GM23338 (cell line): ENCODE results near the gene CCNY. TPM values are rescaled to one million over a fixed set of nuclear protein-coding genes. Genes with fewer than 3 reads are reported as not detected.

Source experiments
- ATAC-seq: fragments of 200-7000 bp; cut with Tn5 transposase; 3 replicates; pipeline ENCODE4 v1.9.1; 2020
- DNase-seq: peaks from one replicate; pipeline ENCODE4 v3.0.0-alpha.2; 2015; ENCODE audit warnings: low spot score
- H2AFZ ChIP-seq: fragments of 200-600 bp; sonication (generic); 2 replicates; pipeline ENCODE4 v1.8.0; 2016; ENCODE audit warnings: antibody characterized with exemption, mild to moderate bottlenecking, moderate library complexity
- H3F3A ChIP-seq: fragments of 200-600 bp; sonication (generic); replicated peaks from 2 replicates; pipeline ENCODE4 v1.8.0; 2017; ENCODE audit warnings: antibody characterized with exemption, mixed run types, low read depth
- H3K27ac ChIP-seq: fragments of 200-600 bp; sonication (generic); 2 replicates; pipeline ENCODE4 v1.6.1; 2016; ENCODE audit warnings: low read depth
- H3K27me3 ChIP-seq: fragments of 200-600 bp; sonication (generic); 2 replicates; pipeline ENCODE4 v1.8.0; 2016; ENCODE audit warnings: mild to moderate bottlenecking, mixed run types, moderate library complexity; ENCODE audit not compliant: insufficient read depth
- H3K36me3 ChIP-seq: fragments of 200-600 bp; sonication (generic); 2 replicates; pipeline ENCODE4 v1.8.0; 2016; ENCODE audit warnings: mild to moderate bottlenecking; ENCODE audit not compliant: insufficient read depth
- H3K4me1 ChIP-seq: fragments of 200-600 bp; sonication (generic); 2 replicates; pipeline ENCODE4 v1.8.0; 2016; ENCODE audit warnings: mild to moderate bottlenecking, moderate library complexity; ENCODE audit not compliant: insufficient read depth
- H3K4me2 ChIP-seq: fragments of 200-600 bp; sonication (generic); 2 replicates; pipeline ENCODE4 v1.7.1; 2017; ENCODE audit warnings: mixed run types
- H3K4me3 ChIP-seq: fragments of 200-600 bp; sonication (generic); 2 replicates; pipeline ENCODE4 v1.6.1; 2016; ENCODE audit warnings: mixed run types
- H3K79me2 ChIP-seq: fragments of 200-600 bp; sonication (generic); replicated peaks from 2 replicates; pipeline ENCODE4 v1.8.0; 2017; ENCODE audit warnings: mild to moderate bottlenecking; ENCODE audit not compliant: insufficient read depth
- H3K9me2 ChIP-seq: fragments of 200-600 bp; sonication (generic); 2 replicates; pipeline ENCODE4 v1.8.0; 2017; ENCODE audit not compliant: insufficient read depth
- H4K20me1 ChIP-seq: fragments of 200-600 bp; sonication (generic); replicated peaks from 2 replicates; pipeline ENCODE4 v1.8.0; 2017; ENCODE audit warnings: mild to moderate bottlenecking; ENCODE audit not compliant: insufficient read depth
- H3K27ac Mint-ChIP-seq: 2 replicates; pipeline ENCODE4 v1.8.0; 2020; ENCODE audit warnings: inconsistent platforms, mild to moderate bottlenecking, moderate library complexity, mixed read lengths
- H3K27me3 Mint-ChIP-seq: 3 replicates; pipeline ENCODE4 v1.8.0; 2022; ENCODE audit warnings: low read depth, mild to moderate bottlenecking, moderate library complexity, mixed read lengths, inconsistent platforms; ENCODE audit not compliant: insufficient read depth, poor library complexity
- H3K36me3 Mint-ChIP-seq: 3 replicates; pipeline ENCODE4 v1.8.0; 2021; ENCODE audit warnings: low read depth, mild to moderate bottlenecking, inconsistent platforms, moderate library complexity, mixed read lengths
- H3K4me1 Mint-ChIP-seq: 3 replicates; pipeline ENCODE4 v1.8.0; 2020; ENCODE audit warnings: mild to moderate bottlenecking, inconsistent platforms, mixed read lengths
- H3K4me3 Mint-ChIP-seq: 3 replicates; pipeline ENCODE4 v1.8.0; 2021; ENCODE audit warnings: moderate library complexity, mild to moderate bottlenecking, inconsistent platforms, mixed read lengths
- H3K9me3 Mint-ChIP-seq: 3 replicates; pipeline ENCODE4 v1.8.0; 2020; ENCODE audit warnings: moderate library complexity, mild to moderate bottlenecking, inconsistent platforms, mixed read lengths
- EZH2 ChIP-seq: fragments of 200-600 bp; sonication (generic); IDR thresholded peaks from one replicate; pipeline ENCODE4 v1.8.0; 2017; ENCODE audit warnings: antibody characterized with exemption, mild to moderate bottlenecking, low read depth; ENCODE audit not compliant: unreplicated experiment
- EZH2phosphoT487 ChIP-seq: fragments of 200-600 bp; sonication (generic); IDR thresholded peaks from one replicate; pipeline ENCODE4 v1.8.1; 2018; ENCODE audit warnings: antibody characterized with exemption; ENCODE audit not compliant: unreplicated experiment
- NANOG ChIP-seq: IDR thresholded peaks from 2 replicates; pipeline ENCODE4 v1.6.1; 2016; ENCODE audit warnings: antibody characterized with exemption, borderline replicate concordance
- polyA plus RNA-seq: library from polyadenylated mRNA; unstranded; fragments of >200 nt; fragmentation: Nextera tagmentation; extraction: Ambion mirVana; gene quantifications from 2 replicates; pipeline ENCODE4 v1.2.1, GENCODE V29; 2016
- total RNA-seq: library from RNA; depleted of rRNA; stranded (reverse); fragments of >200 nt; shearing (Covaris generic); gene quantifications from 2 replicates; pipeline ENCODE4 v1.2.3, GENCODE V29; 2014
- TF ChIP-seq, protein P1 (sequence below): fragments of 250-450 bp; sonication (Bioruptor Pico); IDR thresholded peaks from 2 replicates; pipeline ENCODE4 v1.5.0; 2020; ENCODE audit warnings: mild to moderate bottlenecking, moderate library complexity
- TF ChIP-seq, protein P2 (sequence below): IDR thresholded peaks from 2 replicates; pipeline ENCODE4 v1.6.1; 2016; ENCODE audit warnings: antibody characterized with exemption
- TF ChIP-seq, protein P3 (sequence below), 2 experiments: fragments of 200-600 bp in 1 of 2; sonication (generic) in 1 of 2; conservative IDR thresholded peaks; 2 replicates each; pipeline versions ENCODE4 v1.5.1 to v1.6.1; 2016 to 2017; ENCODE audit warnings: antibody characterized with exemption in 2 of 2, low read depth in 2 of 2, mild to moderate bottlenecking in 2 of 2, moderate library complexity in 1 of 2

The CCNY gene
- total and polyA plus RNA-seq, 2 experiments from 2014 or later, result 14.2 to 29.0 TPM

DNA sequence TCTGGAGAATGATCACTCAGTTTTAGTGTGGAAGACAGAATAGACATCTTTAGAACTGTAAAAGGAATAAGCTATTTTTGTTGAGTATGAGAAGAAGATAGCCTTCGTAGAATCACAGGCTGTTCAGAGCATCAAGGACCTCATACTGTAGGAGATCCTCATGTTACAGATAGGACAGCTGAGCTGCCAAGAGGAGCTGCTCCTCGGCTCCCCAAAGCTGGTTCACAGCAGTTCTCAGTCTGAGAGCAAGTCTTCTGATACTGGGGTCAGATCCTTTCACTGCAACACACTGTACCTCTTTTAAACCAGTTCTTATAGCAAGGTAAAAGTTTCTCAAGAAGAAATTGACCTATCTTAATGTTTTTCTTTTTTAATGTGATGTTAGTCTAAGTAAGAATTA is 17.1 kb downstream of the CCNY start (continued):
- TF ChIP-seq, protein P1, sequence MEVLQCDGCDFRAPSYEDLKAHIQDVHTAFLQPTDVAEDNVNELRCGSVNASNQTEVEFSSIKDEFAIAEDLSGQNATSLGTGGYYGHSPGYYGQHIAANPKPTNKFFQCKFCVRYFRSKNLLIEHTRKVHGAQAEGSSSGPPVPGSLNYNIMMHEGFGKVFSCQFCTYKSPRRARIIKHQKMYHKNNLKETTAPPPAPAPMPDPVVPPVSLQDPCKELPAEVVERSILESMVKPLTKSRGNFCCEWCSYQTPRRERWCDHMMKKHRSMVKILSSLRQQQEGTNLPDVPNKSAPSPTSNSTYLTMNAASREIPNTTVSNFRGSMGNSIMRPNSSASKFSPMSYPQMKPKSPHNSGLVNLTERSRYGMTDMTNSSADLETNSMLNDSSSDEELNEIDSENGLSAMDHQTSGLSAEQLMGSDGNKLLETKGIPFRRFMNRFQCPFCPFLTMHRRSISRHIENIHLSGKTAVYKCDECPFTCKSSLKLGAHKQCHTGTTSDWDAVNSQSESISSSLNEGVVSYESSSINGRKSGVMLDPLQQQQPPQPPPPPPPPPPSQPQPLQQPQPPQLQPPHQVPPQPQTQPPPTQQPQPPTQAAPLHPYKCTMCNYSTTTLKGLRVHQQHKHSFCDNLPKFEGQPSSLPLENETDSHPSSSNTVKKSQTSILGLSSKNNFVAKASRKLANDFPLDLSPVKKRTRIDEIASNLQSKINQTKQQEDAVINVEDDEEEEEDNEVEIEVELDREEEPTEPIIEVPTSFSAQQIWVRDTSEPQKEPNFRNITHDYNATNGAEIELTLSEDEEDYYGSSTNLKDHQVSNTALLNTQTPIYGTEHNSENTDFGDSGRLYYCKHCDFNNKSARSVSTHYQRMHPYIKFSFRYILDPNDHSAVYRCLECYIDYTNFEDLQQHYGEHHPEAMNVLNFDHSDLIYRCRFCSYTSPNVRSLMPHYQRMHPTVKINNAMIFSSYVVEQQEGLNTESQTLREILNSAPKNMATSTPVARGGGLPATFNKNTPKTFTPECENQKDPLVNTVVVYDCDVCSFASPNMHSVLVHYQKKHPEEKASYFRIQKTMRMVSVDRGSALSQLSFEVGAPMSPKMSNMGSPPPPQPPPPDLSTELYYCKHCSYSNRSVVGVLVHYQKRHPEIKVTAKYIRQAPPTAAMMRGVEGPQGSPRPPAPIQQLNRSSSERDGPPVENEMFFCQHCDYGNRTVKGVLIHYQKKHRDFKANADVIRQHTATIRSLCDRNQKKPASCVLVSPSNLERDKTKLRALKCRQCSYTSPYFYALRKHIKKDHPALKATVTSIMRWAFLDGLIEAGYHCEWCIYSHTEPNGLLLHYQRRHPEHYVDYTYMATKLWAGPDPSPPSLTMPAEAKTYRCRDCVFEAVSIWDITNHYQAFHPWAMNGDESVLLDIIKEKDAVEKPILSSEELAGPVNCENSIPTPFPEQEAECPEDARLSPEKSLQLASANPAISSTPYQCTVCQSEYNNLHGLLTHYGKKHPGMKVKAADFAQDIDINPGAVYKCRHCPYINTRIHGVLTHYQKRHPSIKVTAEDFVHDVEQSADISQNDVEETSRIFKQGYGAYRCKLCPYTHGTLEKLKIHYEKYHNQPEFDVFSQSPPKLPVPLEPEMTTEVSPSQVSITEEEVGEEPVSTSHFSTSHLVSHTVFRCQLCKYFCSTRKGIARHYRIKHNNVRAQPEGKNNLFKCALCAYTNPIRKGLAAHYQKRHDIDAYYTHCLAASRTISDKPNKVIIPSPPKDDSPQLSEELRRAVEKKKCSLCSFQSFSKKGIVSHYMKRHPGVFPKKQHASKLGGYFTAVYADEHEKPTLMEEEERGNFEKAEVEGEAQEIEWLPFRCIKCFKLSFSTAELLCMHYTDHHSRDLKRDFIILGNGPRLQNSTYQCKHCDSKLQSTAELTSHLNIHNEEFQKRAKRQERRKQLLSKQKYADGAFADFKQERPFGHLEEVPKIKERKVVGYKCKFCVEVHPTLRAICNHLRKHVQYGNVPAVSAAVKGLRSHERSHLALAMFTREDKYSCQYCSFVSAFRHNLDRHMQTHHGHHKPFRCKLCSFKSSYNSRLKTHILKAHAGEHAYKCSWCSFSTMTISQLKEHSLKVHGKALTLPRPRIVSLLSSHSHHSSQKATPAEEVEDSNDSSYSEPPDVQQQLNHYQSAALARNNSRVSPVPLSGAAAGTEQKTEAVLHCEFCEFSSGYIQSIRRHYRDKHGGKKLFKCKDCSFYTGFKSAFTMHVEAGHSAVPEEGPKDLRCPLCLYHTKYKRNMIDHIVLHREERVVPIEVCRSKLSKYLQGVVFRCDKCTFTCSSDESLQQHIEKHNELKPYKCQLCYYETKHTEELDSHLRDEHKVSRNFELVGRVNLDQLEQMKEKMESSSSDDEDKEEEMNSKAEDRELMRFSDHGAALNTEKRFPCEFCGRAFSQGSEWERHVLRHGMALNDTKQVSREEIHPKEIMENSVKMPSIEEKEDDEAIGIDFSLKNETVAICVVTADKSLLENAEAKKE, result no peak

DNA sequence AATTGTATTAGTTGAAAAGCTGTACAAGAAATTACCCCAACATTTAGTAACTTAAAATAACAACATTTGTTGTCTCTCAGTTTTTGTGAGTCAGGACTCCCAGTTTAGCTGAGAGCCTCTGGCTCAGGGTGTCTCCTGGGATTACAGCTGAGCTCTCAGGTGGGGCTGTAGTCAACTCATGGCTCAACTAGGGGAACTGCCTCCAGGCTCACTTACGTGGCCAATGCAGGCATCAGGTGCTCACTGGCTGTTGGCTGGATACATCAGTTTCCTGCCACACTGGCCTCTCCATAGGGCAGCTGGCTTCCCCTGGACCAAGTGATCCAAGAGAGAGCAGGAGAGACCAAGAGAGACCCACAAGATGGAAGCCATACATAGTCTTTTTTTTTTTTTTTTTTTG is 17.5 kb downstream of the CCNY start:
- Mint-ChIP-seq H3K9me3 (no peaks in the 10 kb centered on the region), H3K36me3 (no peaks in the 10 kb centered on the region), H3K4me3 (no peak overlapping the region), H3K27me3 (no peaks in the 10 kb centered on the region), H3K27ac (no peak overlapping the region), H3K4me1 (peaks cover 42% of the 10 kb centered on the region)
- DNase-seq, result no peak
- no peak for ATAC-seq
- H3K4me1 ChIP-seq, result no peaks in the 10 kb centered on the region; the same call in 1 of the 2 replicates
- H3F3A ChIP-seq, result no peaks in the 10 kb centered on the region
- H2AFZ ChIP-seq, result no peak overlapping the region
- H3K27ac ChIP-seq, result no peak overlapping the region
- no peak overlapping the region for H3K4me3 ChIP-seq
- H3K4me2 ChIP-seq, result no peak overlapping the region
- H3K27me3 ChIP-seq, result no peaks in the 10 kb centered on the region
- H3K36me3 ChIP-seq, result no peaks in the 10 kb centered on the region
- H3K9me2 ChIP-seq, result no peaks in the 10 kb centered on the region
- H3K79me2 ChIP-seq, result peaks cover 97% of the 10 kb centered on the region
- peaks cover 35% of the 10 kb centered on the region for H4K20me1 ChIP-seq
- TF ChIP-seq, protein P2, sequence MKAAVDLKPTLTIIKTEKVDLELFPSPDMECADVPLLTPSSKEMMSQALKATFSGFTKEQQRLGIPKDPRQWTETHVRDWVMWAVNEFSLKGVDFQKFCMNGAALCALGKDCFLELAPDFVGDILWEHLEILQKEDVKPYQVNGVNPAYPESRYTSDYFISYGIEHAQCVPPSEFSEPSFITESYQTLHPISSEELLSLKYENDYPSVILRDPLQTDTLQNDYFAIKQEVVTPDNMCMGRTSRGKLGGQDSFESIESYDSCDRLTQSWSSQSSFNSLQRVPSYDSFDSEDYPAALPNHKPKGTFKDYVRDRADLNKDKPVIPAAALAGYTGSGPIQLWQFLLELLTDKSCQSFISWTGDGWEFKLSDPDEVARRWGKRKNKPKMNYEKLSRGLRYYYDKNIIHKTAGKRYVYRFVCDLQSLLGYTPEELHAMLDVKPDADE, result no peak
- no peak for TF ChIP-seq NANOG
- TF ChIP-seq, protein P1, result no peak
- no peak for TF ChIP-seq EZH2
- TF ChIP-seq EZH2phosphoT487, result no peak
- TF ChIP-seq, protein P3, sequence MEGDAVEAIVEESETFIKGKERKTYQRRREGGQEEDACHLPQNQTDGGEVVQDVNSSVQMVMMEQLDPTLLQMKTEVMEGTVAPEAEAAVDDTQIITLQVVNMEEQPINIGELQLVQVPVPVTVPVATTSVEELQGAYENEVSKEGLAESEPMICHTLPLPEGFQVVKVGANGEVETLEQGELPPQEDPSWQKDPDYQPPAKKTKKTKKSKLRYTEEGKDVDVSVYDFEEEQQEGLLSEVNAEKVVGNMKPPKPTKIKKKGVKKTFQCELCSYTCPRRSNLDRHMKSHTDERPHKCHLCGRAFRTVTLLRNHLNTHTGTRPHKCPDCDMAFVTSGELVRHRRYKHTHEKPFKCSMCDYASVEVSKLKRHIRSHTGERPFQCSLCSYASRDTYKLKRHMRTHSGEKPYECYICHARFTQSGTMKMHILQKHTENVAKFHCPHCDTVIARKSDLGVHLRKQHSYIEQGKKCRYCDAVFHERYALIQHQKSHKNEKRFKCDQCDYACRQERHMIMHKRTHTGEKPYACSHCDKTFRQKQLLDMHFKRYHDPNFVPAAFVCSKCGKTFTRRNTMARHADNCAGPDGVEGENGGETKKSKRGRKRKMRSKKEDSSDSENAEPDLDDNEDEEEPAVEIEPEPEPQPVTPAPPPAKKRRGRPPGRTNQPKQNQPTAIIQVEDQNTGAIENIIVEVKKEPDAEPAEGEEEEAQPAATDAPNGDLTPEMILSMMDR (conservative IDR thresholded peaks at IDR 0.05; ENCODE audit: low read depth in 2 of 2), result no peak
